T follicular helper cell (primary cell): ENCODE data around the gene RUNX2.

Experiments
- DNase-seq: peaks from one replicate; pipeline ENCODE4 v3.0.0-alpha.2; 2020; ENCODE audit warnings: low read depth

RUNX2 gene

GRCh38 chr6:45434381-45434700 is 106.2 kb downstream of the RUNX2 start:
- DNase-seq = no peak

- no peak for DNase-seq
Measured at GRCh38 chr6:45436544-45437438, 108.7 kb downstream of the RUNX2 start.

- no peak for DNase-seq
Measured at GRCh38 chr6:45437439-45437815, 109.3 kb downstream of the RUNX2 start.

GRCh38 chr6:45438151-45438550 is 110.0 kb downstream of the RUNX2 start:
- no peak for DNase-seq

GRCh38 chr6:45438849-45439406 is 110.8 kb downstream of the RUNX2 start:
- DNase-seq = no peak

GRCh38 chr6:45439459-45439858 is 111.3 kb downstream of the RUNX2 start:
- no peak for DNase-seq

- DNase-seq = no peak
Measured at GRCh38 chr6:45439861-45440388, 111.8 kb downstream of the RUNX2 start.

GRCh38 chr6:45441851-45442453 is 113.8 kb downstream of the RUNX2 start:
- no peak for DNase-seq

- DNase-seq = no peak
Measured at GRCh38 chr6:45442716-45443115, 114.6 kb downstream of the RUNX2 start.

- no peak for DNase-seq
Measured at GRCh38 chr6:45445364-45445748, 117.2 kb downstream of the RUNX2 start.

GRCh38 chr6:45445749-45446549 is 117.8 kb downstream of the RUNX2 start:
- DNase-seq = no peak

GRCh38 chr6:45447005-45447404 is 118.9 kb downstream of the RUNX2 start:
- no peak for DNase-seq

GRCh38 chr6:45447716-45448115 is 119.6 kb downstream of the RUNX2 start:
- no peak for DNase-seq

- no peak for DNase-seq
Measured at GRCh38 chr6:45448417-45449389, 120.6 kb downstream of the RUNX2 start.

- DNase-seq = no peak
Measured at GRCh38 chr6:45450132-45450531, 122.0 kb downstream of the RUNX2 start.

GRCh38 chr6:45450831-45451230 is 122.7 kb downstream of the RUNX2 start:
- DNase-seq = no peak

- no peak for DNase-seq
Measured at GRCh38 chr6:45454008-45454911, 126.1 kb downstream of the RUNX2 start.

- DNase-seq = no peak
Measured at GRCh38 chr6:45455408-45455807, 127.3 kb downstream of the RUNX2 start.

GRCh38 chr6:45457141-45457540 is 129.0 kb downstream of the RUNX2 start:
- DNase-seq = no peak

GRCh38 chr6:45458672-45459071 is 130.5 kb downstream of the RUNX2 start:
- no peak for DNase-seq
